ENCODE data around the gene SPTB.
A peak's percentile ranks its signal among the peaks of the same experiment; 100 is the strongest.

The SPTB gene

DNA sequence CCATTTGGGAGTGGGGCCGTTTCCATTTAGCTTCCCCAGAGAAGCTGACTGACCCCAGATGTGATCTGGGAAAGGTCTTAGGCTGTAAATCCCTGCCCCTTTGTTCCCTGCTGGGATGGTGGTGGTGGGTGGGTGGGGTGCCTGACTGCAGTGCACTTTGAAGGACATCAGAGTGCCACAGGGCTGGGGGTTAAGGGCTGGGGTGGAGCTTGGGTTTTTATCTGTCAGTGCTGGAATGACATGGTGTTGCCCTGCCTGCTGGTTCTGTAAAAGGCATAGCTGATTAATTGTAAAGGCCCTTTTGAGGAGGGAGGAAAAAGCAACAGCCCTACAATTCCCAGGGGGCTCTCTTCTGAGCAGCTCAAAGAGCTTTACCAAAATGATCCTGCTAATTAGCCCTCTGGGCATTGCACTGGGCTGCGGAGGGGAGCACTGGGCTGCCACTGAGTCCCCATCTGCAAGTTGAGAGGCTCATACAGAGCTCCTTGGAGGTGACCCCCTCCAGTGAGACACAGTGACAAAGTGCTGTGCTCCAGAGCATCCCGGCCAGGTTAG is 154.4 kb downstream of the SPTB start:
- no CpG with 5 or more reads among the region's 3 CpGs for WGBS, 2 donors (ENCODE audit: extremely low coverage in 2 of 2, insufficient read length in 2 of 2, insufficient replicate concordance in 1 of 2)

DNA sequence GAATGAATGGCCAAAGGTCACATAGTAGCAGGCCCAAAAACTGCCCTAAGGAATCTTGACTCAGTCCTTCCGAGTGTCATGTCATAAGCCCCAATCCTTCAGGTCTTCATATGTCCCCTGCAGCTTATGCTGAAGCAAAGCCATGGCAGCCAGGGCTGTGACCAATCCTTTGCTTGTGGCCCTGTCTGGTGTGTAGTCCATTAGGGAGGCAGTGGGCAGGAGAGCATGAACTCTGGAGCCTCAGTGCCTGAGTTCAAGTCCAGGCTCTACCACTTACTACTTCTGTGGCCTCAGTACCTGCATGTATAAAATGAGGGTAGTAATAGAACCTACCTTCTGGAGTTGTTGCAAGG is 155.2 kb downstream of the SPTB start:
- no peak overlapping the region for H3K4me3 ChIP-seq (ENCODE audit: low read length in 2 of 2)
- H2BK12ac ChIP-seq (ENCODE audit: low read length) = no peak overlapping the region
- H3K9me3 ChIP-seq (replicated peaks in 1 of 2; ENCODE audit: control insufficient read depth in 2 of 2, insufficient read depth in 1 of 2, low read depth in 1 of 2, low read length in 2 of 2) = peaks cover 0 to 1% of the 10 kb centered on the region in 2 donors
- peak overlapping the region; percentile 47 for H3K4me2 ChIP-seq (ENCODE audit: insufficient read depth, low read length, poor library complexity, severe bottlenecking)
- no peak overlapping the region for H3K18ac ChIP-seq (ENCODE audit: low read length)
- no peak overlapping the region for H3K9ac ChIP-seq (ENCODE audit: low read depth, low read length, poor library complexity)
- H4K91ac ChIP-seq (ENCODE audit: low read depth, low read length, poor library complexity) = no peak overlapping the region
- H3K14ac ChIP-seq (ENCODE audit: low read length) = no peak overlapping the region
- H2BK5ac ChIP-seq (ENCODE audit: low read length) = no peak overlapping the region
- no peaks in the 10 kb centered on the region for H3K27me3 ChIP-seq (ENCODE audit: control insufficient read depth in 3 of 3, insufficient read depth in 3 of 3, low read depth in 1 of 3, low read length in 3 of 3)
- no peak for DNase-seq (ENCODE audit: low spot score)
- peaks cover 5 to 61% of the 10 kb centered on the region in 2 donors for H3K4me1 ChIP-seq (ENCODE audit: control insufficient read depth in 2 of 2, insufficient read depth in 1 of 2, low read depth in 1 of 2, low read length in 2 of 2)
- H3K4ac ChIP-seq (ENCODE audit: low read length) = no peak overlapping the region
- H3K23ac ChIP-seq (ENCODE audit: low read depth, low read length, poor library complexity) = no peak overlapping the region
- H3K27ac ChIP-seq (replicated peaks; ENCODE audit: low read length) = peak overlapping the region; percentile 82
- no peak overlapping the region for H2AFZ ChIP-seq (ENCODE audit: low read length)
- H3K79me1 ChIP-seq (ENCODE audit: low read depth, low read length) = peaks cover 29% of the 10 kb centered on the region
- no CpG with 5 or more reads among the region's 1 CpG for WGBS, 2 donors (ENCODE audit: extremely low coverage in 2 of 2, insufficient read length in 2 of 2, insufficient replicate concordance in 1 of 2)
- H3K36me3 ChIP-seq (replicated peaks in 1 of 2; ENCODE audit: control insufficient read depth in 2 of 2, insufficient read depth in 2 of 2, low read length in 2 of 2) = peaks cover 19 to 26% of the 10 kb centered on the region in 2 donors
- H2BK15ac ChIP-seq (ENCODE audit: low read length) = no peak overlapping the region
- no peak overlapping the region for H4K8ac ChIP-seq (ENCODE audit: low read depth, low read length)
- H2BK120ac ChIP-seq (ENCODE audit: low read depth, low read length) = no peak overlapping the region
- H2AK5ac ChIP-seq (ENCODE audit: low read depth, low read length) = no peak overlapping the region

More for the DNA sequence above, 154.4 kb downstream of the SPTB start:
- H2BK5ac ChIP-seq (ENCODE audit: low read length) = no peak overlapping the region
- no peak overlapping the region for H3K4me2 ChIP-seq (ENCODE audit: insufficient read depth, low read length, poor library complexity, severe bottlenecking)
- peaks cover 32% of the 10 kb centered on the region for H3K79me1 ChIP-seq (ENCODE audit: low read depth, low read length)
- peak overlapping the region; percentile 82 for H3K27ac ChIP-seq (replicated peaks; ENCODE audit: low read length)
- H3K4me1 ChIP-seq (ENCODE audit: control insufficient read depth in 2 of 2, insufficient read depth in 1 of 2, low read depth in 1 of 2, low read length in 2 of 2) = peaks cover 5 to 60% of the 10 kb centered on the region in 2 donors
- H4K91ac ChIP-seq (ENCODE audit: low read depth, low read length, poor library complexity) = no peak overlapping the region
- H3K14ac ChIP-seq (ENCODE audit: low read length) = no peak overlapping the region
- no peak overlapping the region for H3K23ac ChIP-seq (ENCODE audit: low read depth, low read length, poor library complexity)
- no peaks in the 10 kb centered on the region for H3K27me3 ChIP-seq (ENCODE audit: control insufficient read depth in 3 of 3, insufficient read depth in 3 of 3, low read depth in 1 of 3, low read length in 3 of 3)
- no peak for DNase-seq (ENCODE audit: low spot score)
- no peak overlapping the region for H2AFZ ChIP-seq (ENCODE audit: low read length)
- H3K36me3 ChIP-seq (replicated peaks in 1 of 2; ENCODE audit: control insufficient read depth in 2 of 2, insufficient read depth in 2 of 2, low read length in 2 of 2) = peaks cover 27 to 32% of the 10 kb centered on the region in 2 donors
- H4K8ac ChIP-seq (ENCODE audit: low read depth, low read length) = no peak overlapping the region
- no peak overlapping the region for H3K4ac ChIP-seq (ENCODE audit: low read length)
- H3K18ac ChIP-seq (ENCODE audit: low read length) = no peak overlapping the region
- H2BK120ac ChIP-seq (ENCODE audit: low read depth, low read length) = no peak overlapping the region
- peak overlapping the region; percentile 8 for H2BK12ac ChIP-seq (ENCODE audit: low read length)
- no peak overlapping the region for H2AK5ac ChIP-seq (ENCODE audit: low read depth, low read length)
- no peak overlapping the region for H3K9ac ChIP-seq (ENCODE audit: low read depth, low read length, poor library complexity)
- no peaks in the 10 kb centered on the region for H3K9me3 ChIP-seq (replicated peaks in 1 of 2; ENCODE audit: control insufficient read depth in 2 of 2, insufficient read depth in 1 of 2, low read depth in 1 of 2, low read length in 2 of 2)
- no peak overlapping the region for H2BK15ac ChIP-seq (ENCODE audit: low read length)
- no peak overlapping the region for H3K4me3 ChIP-seq (ENCODE audit: low read length in 2 of 2)

DNA sequence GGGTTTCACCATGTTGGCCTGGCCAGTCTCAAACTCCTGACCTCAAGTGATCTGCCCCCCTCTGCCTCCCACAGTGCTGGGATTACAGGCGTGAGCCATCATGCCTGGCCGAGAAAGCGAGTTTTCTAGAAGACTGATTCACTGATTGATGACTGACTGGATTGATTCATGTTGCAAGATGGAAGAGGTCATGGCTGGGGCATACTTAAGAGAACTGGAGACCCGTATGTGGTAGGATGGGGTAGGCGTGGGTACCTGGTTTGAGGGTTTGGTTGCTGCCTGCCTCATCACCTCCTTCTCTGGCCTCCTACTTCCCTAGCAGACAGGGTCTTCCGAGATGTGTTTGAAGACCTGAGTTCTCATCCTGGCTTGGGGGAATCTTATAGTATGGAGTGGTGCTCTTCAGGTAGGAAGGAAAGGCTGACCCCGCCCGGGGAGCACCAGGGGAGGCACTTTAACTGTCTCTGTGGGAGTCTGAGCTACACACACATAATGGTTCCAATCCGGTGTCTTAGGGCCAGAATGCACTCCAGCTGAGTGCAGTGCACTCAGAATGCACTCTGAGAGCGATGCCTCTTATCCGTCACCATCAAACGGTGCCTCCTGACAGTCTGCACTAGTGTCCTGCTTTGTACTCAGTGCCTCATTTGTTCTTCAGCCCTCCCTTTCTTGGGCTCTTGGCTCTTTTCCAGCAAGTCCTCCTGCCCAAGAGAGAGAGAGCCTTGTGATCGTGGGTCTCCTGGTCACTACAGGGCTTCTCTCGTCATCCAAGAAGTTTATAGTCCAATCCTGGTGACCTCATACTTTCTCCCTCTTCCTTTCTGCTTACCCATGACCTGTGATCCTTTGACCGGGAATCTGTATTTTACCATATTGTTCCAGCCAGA is 155.8 kb downstream of the SPTB start:
- H3K4me2 ChIP-seq (ENCODE audit: insufficient read depth, low read length, poor library complexity, severe bottlenecking) = no peak overlapping the region
- H3K14ac ChIP-seq (ENCODE audit: low read length) = no peak overlapping the region
- peaks cover 0 to 3% of the 10 kb centered on the region in 2 donors for H3K9me3 ChIP-seq (replicated peaks in 1 of 2; ENCODE audit: control insufficient read depth in 2 of 2, insufficient read depth in 1 of 2, low read depth in 1 of 2, low read length in 2 of 2)
- DNase-seq (ENCODE audit: low spot score) = no peak
- H2AFZ ChIP-seq (ENCODE audit: low read length) = no peak overlapping the region
- H2BK15ac ChIP-seq (ENCODE audit: low read length) = no peak overlapping the region
- no peak overlapping the region for H2AK5ac ChIP-seq (ENCODE audit: low read depth, low read length)
- H2BK5ac ChIP-seq (ENCODE audit: low read length) = no peak overlapping the region
- H3K79me1 ChIP-seq (ENCODE audit: low read depth, low read length) = peaks cover 25% of the 10 kb centered on the region
- H3K23ac ChIP-seq (ENCODE audit: low read depth, low read length, poor library complexity) = no peak overlapping the region
- no peaks in the 10 kb centered on the region for H3K27me3 ChIP-seq (ENCODE audit: control insufficient read depth in 3 of 3, insufficient read depth in 3 of 3, low read depth in 1 of 3, low read length in 3 of 3)
- H4K91ac ChIP-seq (ENCODE audit: low read depth, low read length, poor library complexity) = no peak overlapping the region
- H3K4me1 ChIP-seq (ENCODE audit: control insufficient read depth in 2 of 2, insufficient read depth in 1 of 2, low read depth in 1 of 2, low read length in 2 of 2) = peaks cover 5 to 56% of the 10 kb centered on the region in 2 donors
- no peak overlapping the region for H2BK120ac ChIP-seq (ENCODE audit: low read depth, low read length)
- no CpG with 5 or more reads among the region's 15 CpGs for WGBS, 2 donors (ENCODE audit: extremely low coverage in 2 of 2, insufficient read length in 2 of 2, insufficient replicate concordance in 1 of 2)
- H3K36me3 ChIP-seq (replicated peaks in 1 of 2; ENCODE audit: control insufficient read depth in 2 of 2, insufficient read depth in 2 of 2, low read length in 2 of 2) = peaks cover 16 to 22% of the 10 kb centered on the region in 2 donors
- no peak overlapping the region for H3K4ac ChIP-seq (ENCODE audit: low read length)
- no peak overlapping the region for H3K9ac ChIP-seq (ENCODE audit: low read depth, low read length, poor library complexity)
- H3K18ac ChIP-seq (ENCODE audit: low read length) = peak overlapping the region; percentile 11
- H4K8ac ChIP-seq (ENCODE audit: low read depth, low read length) = no peak overlapping the region
- no peak overlapping the region for H3K4me3 ChIP-seq (ENCODE audit: low read length in 2 of 2)
- peak overlapping the region; percentile 82 for H3K27ac ChIP-seq (replicated peaks; ENCODE audit: low read length)
- H2BK12ac ChIP-seq (ENCODE audit: low read length) = no peak overlapping the region

DNA sequence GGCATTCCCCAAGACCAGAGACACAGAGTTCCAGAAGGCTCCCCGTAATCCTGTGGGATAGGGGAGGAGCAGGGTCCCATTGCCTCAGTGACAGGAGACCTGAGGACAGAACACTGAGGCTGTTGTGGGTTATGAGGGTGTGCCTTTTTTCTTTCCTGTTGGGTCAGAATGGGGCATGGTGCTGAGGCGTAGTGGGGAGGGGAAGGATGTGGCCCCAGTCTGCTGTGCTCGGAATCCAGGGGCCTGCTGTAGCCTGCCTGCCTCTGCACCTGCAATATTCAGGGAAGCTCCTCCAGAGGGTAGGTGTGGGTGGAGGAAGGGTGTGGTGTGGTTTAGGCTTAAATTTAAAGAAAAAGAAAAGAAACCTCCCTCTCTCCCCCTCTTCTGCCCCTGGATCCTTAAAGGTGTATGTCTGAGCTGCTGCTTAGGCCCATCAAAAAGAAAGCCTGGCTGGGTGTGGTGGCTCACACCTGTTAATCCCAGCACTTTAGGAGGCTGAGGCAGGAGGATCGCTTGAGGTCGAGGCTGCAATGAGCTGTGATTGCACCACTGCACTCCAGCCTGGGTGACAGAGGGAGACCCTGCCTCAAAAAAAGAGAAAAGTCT is 156.8 kb downstream of the SPTB start:
- no peak overlapping the region for H3K14ac ChIP-seq (ENCODE audit: low read length)
- H2AFZ ChIP-seq (ENCODE audit: low read length) = no peak overlapping the region
- H2BK15ac ChIP-seq (ENCODE audit: low read length) = peak overlapping the region; percentile 17
- no peak overlapping the region for H2BK120ac ChIP-seq (ENCODE audit: low read depth, low read length)
- H3K27ac ChIP-seq (replicated peaks; ENCODE audit: low read length) = no peak overlapping the region
- no peak overlapping the region for H3K9ac ChIP-seq (ENCODE audit: low read depth, low read length, poor library complexity)
- H3K36me3 ChIP-seq (replicated peaks in 1 of 2; ENCODE audit: control insufficient read depth in 2 of 2, insufficient read depth in 2 of 2, low read length in 2 of 2) = peaks cover 6 to 12% of the 10 kb centered on the region in 2 donors
- no peak overlapping the region for H3K23ac ChIP-seq (ENCODE audit: low read depth, low read length, poor library complexity)
- peaks cover 17% of the 10 kb centered on the region for H3K79me1 ChIP-seq (ENCODE audit: low read depth, low read length)
- H3K4me3 ChIP-seq (ENCODE audit: low read length in 2 of 2) = no peak overlapping the region
- no peak overlapping the region for H4K8ac ChIP-seq (ENCODE audit: low read depth, low read length)
- no peaks in the 10 kb centered on the region for H3K27me3 ChIP-seq (ENCODE audit: control insufficient read depth in 3 of 3, insufficient read depth in 3 of 3, low read depth in 1 of 3, low read length in 3 of 3)
- no peak overlapping the region for H3K4me2 ChIP-seq (ENCODE audit: insufficient read depth, low read length, poor library complexity, severe bottlenecking)
- no peak overlapping the region for H2BK5ac ChIP-seq (ENCODE audit: low read length)
- H4K91ac ChIP-seq (ENCODE audit: low read depth, low read length, poor library complexity) = peak overlapping the region; percentile 68
- DNase-seq (ENCODE audit: low spot score) = no peak
- H3K4ac ChIP-seq (ENCODE audit: low read length) = no peak overlapping the region
- peaks cover 5 to 55% of the 10 kb centered on the region in 2 donors for H3K4me1 ChIP-seq (ENCODE audit: control insufficient read depth in 2 of 2, insufficient read depth in 1 of 2, low read depth in 1 of 2, low read length in 2 of 2)
- H3K9me3 ChIP-seq (replicated peaks in 1 of 2; ENCODE audit: control insufficient read depth in 2 of 2, insufficient read depth in 1 of 2, low read depth in 1 of 2, low read length in 2 of 2) = peaks cover 0 to 6% of the 10 kb centered on the region in 2 donors
- no peak overlapping the region for H3K18ac ChIP-seq (ENCODE audit: low read length)
- H2BK12ac ChIP-seq (ENCODE audit: low read length) = no peak overlapping the region
- no CpG with 5 or more reads among the region's 5 CpGs for WGBS, 2 donors (ENCODE audit: extremely low coverage in 2 of 2, insufficient read length in 2 of 2, insufficient replicate concordance in 1 of 2)
- no peak overlapping the region for H2AK5ac ChIP-seq (ENCODE audit: low read depth, low read length)
